GM12864 (cell line): ENCODE measurements around the gene MEOX2.

Source experiments
- DNase-seq: peaks from one replicate; pipeline ENCODE4 v3.0.0-alpha.2; 2011; ENCODE audit warnings: low read depth
- H3K4me3 ChIP-seq: 2 replicates; pipeline ENCODE4 v1.5.1; 2011; ENCODE audit warnings: mild to moderate bottlenecking, low read depth, low read length, control low read depth
- TF ChIP-seq, protein P1 (sequence below): IDR thresholded peaks from 2 replicates; pipeline ENCODE4 v1.5.1; 2011; ENCODE audit warnings: low read depth, mild to moderate bottlenecking, moderate library complexity, low read length, control low read depth, inconsistent platforms; ENCODE audit errors: missing control alignments

MEOX2 gene

DNA sequence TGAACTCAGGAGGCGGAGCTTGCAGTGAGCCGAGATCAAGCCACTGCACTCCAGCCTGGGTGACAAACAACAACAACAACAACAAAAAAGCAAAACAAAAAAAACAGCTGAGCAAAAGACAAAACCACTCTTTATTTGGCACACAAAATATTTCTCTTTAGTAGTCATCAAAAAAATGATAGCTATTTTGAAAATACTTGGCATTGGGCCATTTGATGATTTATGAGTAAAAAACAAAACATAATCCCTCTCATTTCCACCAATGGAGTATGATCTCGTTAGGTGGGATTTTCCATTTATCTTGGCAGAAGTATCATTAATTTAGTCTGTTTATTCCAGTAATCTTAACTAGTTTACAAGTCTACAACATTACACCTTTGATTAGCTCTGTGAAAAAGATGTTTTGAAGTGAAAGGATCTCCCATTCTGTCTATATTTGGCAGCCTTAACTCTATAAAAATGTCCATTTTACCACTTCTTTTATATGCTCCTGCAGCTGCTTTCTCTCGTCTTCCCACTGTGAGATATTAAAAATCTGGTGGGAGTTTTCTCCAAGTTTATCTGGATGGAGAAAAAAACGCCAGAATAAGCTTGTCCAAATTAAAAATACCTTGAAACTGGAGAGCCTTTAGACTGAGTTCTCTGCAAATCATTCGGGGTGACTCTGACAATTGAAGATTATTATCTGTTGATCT lies 65.8 kb downstream of the MEOX2 start:
- no peak for DNase-seq
- TF ChIP-seq, protein P1, sequence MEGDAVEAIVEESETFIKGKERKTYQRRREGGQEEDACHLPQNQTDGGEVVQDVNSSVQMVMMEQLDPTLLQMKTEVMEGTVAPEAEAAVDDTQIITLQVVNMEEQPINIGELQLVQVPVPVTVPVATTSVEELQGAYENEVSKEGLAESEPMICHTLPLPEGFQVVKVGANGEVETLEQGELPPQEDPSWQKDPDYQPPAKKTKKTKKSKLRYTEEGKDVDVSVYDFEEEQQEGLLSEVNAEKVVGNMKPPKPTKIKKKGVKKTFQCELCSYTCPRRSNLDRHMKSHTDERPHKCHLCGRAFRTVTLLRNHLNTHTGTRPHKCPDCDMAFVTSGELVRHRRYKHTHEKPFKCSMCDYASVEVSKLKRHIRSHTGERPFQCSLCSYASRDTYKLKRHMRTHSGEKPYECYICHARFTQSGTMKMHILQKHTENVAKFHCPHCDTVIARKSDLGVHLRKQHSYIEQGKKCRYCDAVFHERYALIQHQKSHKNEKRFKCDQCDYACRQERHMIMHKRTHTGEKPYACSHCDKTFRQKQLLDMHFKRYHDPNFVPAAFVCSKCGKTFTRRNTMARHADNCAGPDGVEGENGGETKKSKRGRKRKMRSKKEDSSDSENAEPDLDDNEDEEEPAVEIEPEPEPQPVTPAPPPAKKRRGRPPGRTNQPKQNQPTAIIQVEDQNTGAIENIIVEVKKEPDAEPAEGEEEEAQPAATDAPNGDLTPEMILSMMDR = no peak

DNA sequence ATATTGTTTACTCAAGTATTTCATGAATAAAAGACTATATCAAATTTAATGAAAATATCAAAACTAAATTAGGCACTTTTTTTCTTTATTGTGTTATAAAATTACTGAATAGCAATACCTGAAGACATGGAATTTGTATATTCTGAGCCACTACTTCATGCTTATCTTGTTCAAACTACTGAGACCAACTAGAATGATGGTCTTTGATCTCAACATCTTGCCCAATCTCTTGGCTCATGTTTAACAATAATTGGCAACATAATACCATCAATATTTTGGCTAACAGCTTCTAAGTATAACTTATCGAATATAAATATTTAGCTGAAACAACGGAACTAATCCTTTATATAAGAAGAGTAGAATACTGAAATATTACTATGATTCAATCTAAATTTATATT lies 68.2 kb downstream of the MEOX2 start:
- DNase-seq = no peak
- H3K4me3 ChIP-seq = no peak overlapping the region
- TF ChIP-seq, protein P1 = no peak

More for the DNA sequence above, 65.8 kb downstream of the MEOX2 start:
- H3K4me3 ChIP-seq = no peak overlapping the region

DNA sequence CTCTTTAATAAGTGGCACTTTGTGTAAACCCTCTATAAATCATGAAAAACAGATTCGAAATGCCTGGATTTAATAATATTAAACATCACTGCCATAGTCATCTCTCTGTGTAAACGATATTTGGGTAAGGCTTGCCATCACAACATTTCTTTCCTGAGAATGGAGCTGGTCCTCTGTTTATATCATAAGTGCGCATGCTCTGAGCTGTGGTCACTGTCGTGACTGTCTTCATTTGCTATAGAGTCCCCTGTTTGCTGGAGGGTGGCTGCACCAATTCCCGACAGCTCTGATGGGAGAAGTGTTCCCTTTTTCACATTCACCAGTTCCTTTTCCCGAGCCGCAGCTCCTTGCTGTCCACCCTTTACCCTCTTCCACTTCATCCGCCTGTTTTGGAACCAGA lies 74.3 kb downstream of the MEOX2 start:
- TF ChIP-seq, protein P1 = no peak
- no peak overlapping the region for H3K4me3 ChIP-seq
- DNase-seq = no peak

DNA sequence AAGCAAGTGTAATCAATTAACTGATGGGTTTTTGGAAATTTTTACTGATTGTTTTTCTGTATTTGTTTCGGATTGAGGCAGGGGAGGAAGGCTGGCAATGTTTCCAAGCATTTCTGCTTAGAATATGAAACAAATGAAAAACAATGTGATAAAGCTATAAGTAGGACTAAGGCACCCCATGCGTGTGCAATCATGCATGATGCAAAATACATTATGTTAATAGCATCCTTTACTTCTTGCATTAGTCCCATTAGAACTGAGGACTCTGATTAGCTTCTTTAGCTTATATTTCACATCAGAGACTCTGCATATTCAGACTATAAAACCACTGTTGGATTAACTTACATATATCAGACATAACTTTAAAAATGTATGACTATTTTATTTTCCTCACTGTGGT lies 76.0 kb downstream of the MEOX2 start:
- TF ChIP-seq, protein P1 = no peak

DNA sequence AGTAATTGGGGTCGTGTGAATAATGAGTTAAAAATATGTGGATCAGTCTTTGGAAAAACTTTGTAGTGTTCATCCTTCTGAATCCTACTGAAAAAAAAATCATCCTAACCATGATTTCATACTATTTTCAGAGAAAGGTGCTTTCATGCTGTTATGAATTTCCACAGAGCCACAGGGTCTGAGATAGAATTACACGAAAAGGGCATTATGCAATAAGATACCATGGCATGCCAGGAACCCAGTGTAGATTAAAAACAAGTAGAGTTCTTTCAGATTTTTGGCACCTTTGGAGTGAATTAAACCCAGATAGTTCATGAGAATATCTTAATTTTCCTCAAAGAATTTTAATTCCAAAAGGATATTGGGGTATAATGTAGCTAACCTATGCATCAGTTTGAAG lies 77.2 kb downstream of the MEOX2 start:
- no peak overlapping the region for H3K4me3 ChIP-seq
- DNase-seq = no peak
- TF ChIP-seq, protein P1 = no peak

More for the DNA sequence above, 76.0 kb downstream of the MEOX2 start:
- DNase-seq = no peak
- no peak overlapping the region for H3K4me3 ChIP-seq

DNA sequence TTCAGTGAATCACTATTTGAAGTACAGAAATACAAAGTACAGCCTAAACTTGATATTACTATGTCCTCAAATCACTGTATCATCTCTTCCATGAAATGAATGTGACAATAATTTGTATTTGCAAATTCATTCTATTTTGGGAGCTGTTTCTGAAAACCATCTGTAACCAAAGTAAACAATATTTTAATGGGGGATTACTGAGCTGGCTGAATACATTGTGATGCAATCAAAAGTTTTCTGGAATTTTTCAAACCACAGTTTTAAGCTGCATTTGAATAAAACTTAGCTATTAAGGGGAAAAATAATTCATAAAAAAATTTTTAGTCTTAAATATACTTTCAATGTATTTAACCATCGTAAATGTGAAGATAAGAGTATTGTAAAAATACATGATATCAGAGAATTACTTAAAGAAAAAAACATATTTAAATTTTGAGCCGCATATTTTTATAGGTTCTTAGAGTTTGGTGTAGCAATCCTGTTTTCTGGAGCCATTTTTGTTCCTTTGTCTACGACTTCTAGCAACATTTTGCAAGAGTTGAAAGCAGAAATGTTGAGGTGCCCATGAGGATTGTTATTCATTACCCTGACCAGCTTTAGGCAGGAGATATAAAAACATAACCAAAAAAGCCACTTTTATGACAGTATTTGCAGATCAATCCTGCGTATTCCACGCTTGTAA lies 78.8 kb downstream of the MEOX2 start:
- TF ChIP-seq, protein P1 = no peak
- H3K4me3 ChIP-seq = no peak overlapping the region
- no peak for DNase-seq
